ENCODE results near the gene NCKAP5. TPM values are rescaled to one million over a fixed set of nuclear protein-coding genes. Genes with fewer than 3 reads are reported as not detected.

The NCKAP5 gene
- polyA plus RNA-seq, 3 donors = not detected

DNA sequence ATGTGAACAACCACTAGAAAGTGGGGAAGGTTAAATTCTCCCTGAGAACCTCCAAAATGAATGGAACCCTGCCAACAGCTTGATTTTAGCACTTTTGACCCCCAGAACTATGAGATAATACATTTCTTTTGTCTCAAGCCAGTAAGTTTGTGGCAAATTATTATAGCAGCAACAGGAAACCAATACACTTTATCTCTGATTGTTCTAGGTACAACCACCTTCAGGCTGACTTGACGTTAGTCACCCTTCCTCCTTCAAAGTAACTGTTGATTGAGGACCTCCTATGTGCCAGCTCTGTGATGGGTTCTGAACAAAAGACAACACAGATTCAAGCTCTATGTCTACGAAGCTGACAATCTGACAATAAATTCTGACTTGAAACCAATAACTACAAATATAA lies 318.9 kb downstream of the NCKAP5 start:
- H3K27me3 ChIP-seq (ENCODE audit: control insufficient read depth in 2 of 2, insufficient read depth in 2 of 2, low read length in 2 of 2) = no peaks in the 10 kb centered on the region
- H3K27ac Mint-ChIP-seq = no peak overlapping the region
- WGBS (ENCODE audit: insufficient coverage) = 80% methylated on average over 1 of the region's 2 CpGs
- no peaks in the 10 kb centered on the region for H3K4me1 ChIP-seq (ENCODE audit: control insufficient read depth in 1 of 2, insufficient read depth in 2 of 2, low read length in 2 of 2)
- H3K27ac ChIP-seq (ENCODE audit: low read depth in 1 of 2, low read length in 2 of 2) = no peak overlapping the region
- H3K4me2 ChIP-seq (replicated peaks; ENCODE audit: extremely low read depth, low read length, poor library complexity, severe bottlenecking) = no peak overlapping the region
- H3K27me3 Mint-ChIP-seq (ENCODE audit: low read depth in 3 of 3) = peaks cover 0 to 1% (median 0%) of the 10 kb centered on the region in 3 donors
- H4K20me1 ChIP-seq (ENCODE audit: insufficient read depth, low read length) = no peaks in the 10 kb centered on the region
- H3K9me3 ChIP-seq (replicated peaks in 1 of 2; ENCODE audit: control insufficient read depth in 1 of 2, insufficient read depth in 1 of 2, low read length in 2 of 2) = peaks cover 0 to 5% of the 10 kb centered on the region in 2 donors
- intact Hi-C loops (cut with micrococcal nuclease) = no loop called here
- H3K36me3 ChIP-seq (replicated peaks in 1 of 2; ENCODE audit: control insufficient read depth in 1 of 2, insufficient read depth in 2 of 2, low read length in 2 of 2) = no peaks in the 10 kb centered on the region
- no peak overlapping the region for H2AFZ ChIP-seq (ENCODE audit: insufficient read depth, low read depth, low read length, poor library complexity, severe bottlenecking)
- TF ChIP-seq, protein P1, sequence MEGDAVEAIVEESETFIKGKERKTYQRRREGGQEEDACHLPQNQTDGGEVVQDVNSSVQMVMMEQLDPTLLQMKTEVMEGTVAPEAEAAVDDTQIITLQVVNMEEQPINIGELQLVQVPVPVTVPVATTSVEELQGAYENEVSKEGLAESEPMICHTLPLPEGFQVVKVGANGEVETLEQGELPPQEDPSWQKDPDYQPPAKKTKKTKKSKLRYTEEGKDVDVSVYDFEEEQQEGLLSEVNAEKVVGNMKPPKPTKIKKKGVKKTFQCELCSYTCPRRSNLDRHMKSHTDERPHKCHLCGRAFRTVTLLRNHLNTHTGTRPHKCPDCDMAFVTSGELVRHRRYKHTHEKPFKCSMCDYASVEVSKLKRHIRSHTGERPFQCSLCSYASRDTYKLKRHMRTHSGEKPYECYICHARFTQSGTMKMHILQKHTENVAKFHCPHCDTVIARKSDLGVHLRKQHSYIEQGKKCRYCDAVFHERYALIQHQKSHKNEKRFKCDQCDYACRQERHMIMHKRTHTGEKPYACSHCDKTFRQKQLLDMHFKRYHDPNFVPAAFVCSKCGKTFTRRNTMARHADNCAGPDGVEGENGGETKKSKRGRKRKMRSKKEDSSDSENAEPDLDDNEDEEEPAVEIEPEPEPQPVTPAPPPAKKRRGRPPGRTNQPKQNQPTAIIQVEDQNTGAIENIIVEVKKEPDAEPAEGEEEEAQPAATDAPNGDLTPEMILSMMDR (IDR thresholded peaks at IDR 0.05) = no peak
- no peaks in the 10 kb centered on the region for H3K79me2 ChIP-seq (ENCODE audit: insufficient read depth, low read length)
- DNase-seq = no peak
- H3K36me3 Mint-ChIP-seq = no peaks in the 10 kb centered on the region
- H3K9me3 Mint-ChIP-seq = peaks cover 0 to 11% (median 5%) of the 10 kb centered on the region in 7 donors
- no peaks in the 10 kb centered on the region for H3K4me1 Mint-ChIP-seq
- no peak overlapping the region for H3K4me3 ChIP-seq (replicated peaks in 1 of 3; ENCODE audit: low read depth in 2 of 3, low read length in 3 of 3)
- no peak overlapping the region for H3K4me3 Mint-ChIP-seq
- no peak overlapping the region for H3K9ac ChIP-seq (ENCODE audit: insufficient read depth, low read length, poor library complexity, severe bottlenecking)

DNA sequence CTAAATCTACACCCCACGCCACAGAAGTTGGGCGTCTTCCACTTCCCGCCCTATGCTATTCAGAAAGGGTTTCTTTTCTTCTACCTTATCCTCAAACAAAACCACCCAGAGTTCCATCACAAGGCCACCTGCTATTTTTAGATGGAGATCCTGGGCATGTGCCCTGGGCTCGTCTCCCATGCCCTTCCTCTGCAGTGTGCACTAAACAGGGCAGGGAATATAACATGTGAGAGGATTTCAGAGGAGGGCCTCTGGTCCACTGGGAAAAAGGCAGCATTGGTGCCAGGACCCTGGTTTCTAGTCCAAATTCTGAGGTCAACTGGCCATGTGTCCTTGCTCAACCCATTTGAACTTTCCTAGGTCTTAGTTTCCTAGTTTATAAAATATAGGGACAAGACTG lies 320.0 kb downstream of the NCKAP5 start:
- Mint-ChIP-seq H3K36me3 (no peaks in the 10 kb centered on the region), H3K9me3 (peaks cover 0 to 11% (median 5%) of the 10 kb centered on the region in 7 donors), H3K27ac (no peak overlapping the region), H3K27me3 (ENCODE audit: low read depth in 3 of 3) (peaks cover 0 to 1% (median 0%) of the 10 kb centered on the region in 3 donors), H3K4me3 (no peak overlapping the region), H3K4me1 (no peaks in the 10 kb centered on the region)
- intact Hi-C loops (cut with micrococcal nuclease) = no loop called here
- peaks cover 0 to 5% of the 10 kb centered on the region in 2 donors for H3K9me3 ChIP-seq (replicated peaks in 1 of 2; ENCODE audit: control insufficient read depth in 1 of 2, insufficient read depth in 1 of 2, low read length in 2 of 2)
- no peak overlapping the region for H2AFZ ChIP-seq (ENCODE audit: insufficient read depth, low read depth, low read length, poor library complexity, severe bottlenecking)
- H3K27me3 ChIP-seq (ENCODE audit: control insufficient read depth in 2 of 2, insufficient read depth in 2 of 2, low read length in 2 of 2) = no peaks in the 10 kb centered on the region
- DNase-seq = no peak
- no peaks in the 10 kb centered on the region for H4K20me1 ChIP-seq (ENCODE audit: insufficient read depth, low read length)
- H3K79me2 ChIP-seq (ENCODE audit: insufficient read depth, low read length) = no peaks in the 10 kb centered on the region
- H3K4me3 ChIP-seq (replicated peaks in 1 of 3; ENCODE audit: low read depth in 2 of 3, low read length in 3 of 3) = no peak overlapping the region
- H3K27ac ChIP-seq (ENCODE audit: low read depth in 1 of 2, low read length in 2 of 2) = no peak overlapping the region
- no peak overlapping the region for H3K4me2 ChIP-seq (replicated peaks; ENCODE audit: extremely low read depth, low read length, poor library complexity, severe bottlenecking)
- H3K36me3 ChIP-seq (replicated peaks in 1 of 2; ENCODE audit: control insufficient read depth in 1 of 2, insufficient read depth in 2 of 2, low read length in 2 of 2) = no peaks in the 10 kb centered on the region
- H3K4me1 ChIP-seq (ENCODE audit: control insufficient read depth in 1 of 2, insufficient read depth in 2 of 2, low read length in 2 of 2) = no peaks in the 10 kb centered on the region
- WGBS (ENCODE audit: insufficient coverage) = 83% methylated on average over 3 of the region's 4 CpGs
- TF ChIP-seq, protein P1 (IDR thresholded peaks at IDR 0.05) = no peak
- no peak overlapping the region for H3K9ac ChIP-seq (ENCODE audit: insufficient read depth, low read length, poor library complexity, severe bottlenecking)
